Activated CD4-positive, alpha-beta T cell treated with anti-CD3 and anti-CD28 coated beads for 24 hours (primary cell): ENCODE measurements around the gene C4B.

Source experiments
- DNase-seq, 2 donors: peaks; one replicate each; pipeline ENCODE4 v3.0.0-alpha.2; 2020; ENCODE audit warnings: low read depth in 2 of 2

C4B gene

DNA sequence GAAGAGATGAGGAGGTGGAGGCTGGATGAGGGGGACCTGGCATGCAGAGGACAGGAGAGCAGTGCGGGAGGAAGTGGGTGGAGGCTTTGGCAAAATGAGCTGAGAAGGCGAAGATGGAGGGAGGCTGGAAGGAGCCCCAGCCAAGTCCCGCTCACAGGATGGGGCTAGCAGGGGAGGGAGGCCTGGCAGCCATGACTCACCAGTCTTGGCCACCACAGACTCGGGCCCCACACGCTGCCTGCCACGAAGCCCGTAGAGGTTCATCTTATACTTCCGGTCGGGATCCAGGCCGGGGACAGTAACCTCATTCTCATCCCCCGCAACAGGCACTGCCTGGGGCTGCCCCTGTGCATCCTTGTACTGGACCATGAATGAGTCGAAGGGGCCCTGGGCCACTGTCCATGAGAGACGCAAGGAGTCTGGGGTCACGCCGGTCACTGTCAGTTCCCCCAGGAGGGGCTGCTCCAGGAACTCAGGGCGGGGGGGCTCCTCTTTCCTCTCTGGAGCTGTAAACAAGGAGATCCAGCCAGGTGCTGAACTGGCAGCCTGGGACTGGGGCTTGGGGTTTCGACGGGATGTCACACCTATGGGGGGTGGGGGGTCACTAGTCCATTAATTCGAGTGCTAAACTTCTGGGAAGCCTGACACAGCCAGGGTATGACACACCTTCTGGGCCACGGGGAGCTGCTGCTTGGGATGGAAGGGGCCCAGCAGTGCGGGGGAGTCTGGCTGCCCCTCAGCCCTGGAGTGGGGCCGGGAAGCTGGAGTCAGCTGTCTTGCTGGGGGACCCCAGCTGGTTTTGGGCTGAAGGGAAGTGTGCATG, 66.8 kb downstream of the C4B start:
- DNase-seq, result no peak

DNA sequence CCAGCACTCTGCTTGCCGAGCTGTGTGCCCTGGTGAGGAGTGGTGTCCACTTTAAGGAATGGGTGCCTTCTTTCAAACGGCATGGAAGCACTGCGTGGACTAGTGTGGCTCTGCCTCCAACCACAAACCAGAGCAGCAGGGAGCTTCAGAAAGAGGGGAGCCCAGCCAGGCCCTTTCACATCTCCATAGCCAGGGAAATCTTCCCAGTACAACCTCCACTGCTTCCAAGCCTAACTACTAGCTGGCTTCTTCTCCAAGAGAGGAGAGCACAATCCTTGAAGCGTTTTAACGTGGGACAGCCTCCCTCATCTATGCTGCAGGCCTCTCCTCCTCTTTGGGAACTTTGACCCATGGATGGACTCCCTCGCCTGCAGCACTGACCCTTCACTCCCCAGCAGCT, 67.9 kb downstream of the C4B start:
- DNase-seq, result no peak

DNA sequence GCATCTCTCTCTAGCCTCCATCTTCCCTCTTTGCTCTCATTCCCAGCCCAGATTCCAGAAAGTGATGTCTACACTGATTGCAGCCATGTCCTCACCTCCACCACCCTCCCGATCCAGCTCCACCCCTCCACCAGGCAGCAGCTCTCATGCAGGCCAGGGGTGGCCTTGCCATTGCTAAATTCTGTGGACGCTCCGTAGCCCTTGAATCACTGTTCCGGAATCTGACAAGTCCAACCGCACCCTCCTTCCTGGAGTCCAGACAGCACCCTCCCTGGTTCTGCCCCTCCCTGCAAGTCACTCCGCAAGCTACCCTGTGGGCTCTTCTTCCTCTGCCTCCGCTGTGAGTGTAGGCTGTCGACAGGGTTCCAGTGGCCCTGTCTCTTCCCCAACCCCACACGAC, 68.3 kb downstream of the C4B start:
- DNase-seq, result no peak

GRCh38 chr6:32083812-32084768, 69.5 kb downstream of the C4B start:
- DNase-seq, result no peak

- no peak for DNase-seq
Measured at GRCh38 chr6:32084780-32085179, 70.2 kb downstream of the C4B start.
